KBM-7 (cell line): Measurements from ENCODE around the gene PCDHGB7.
"Not testable (repeated sequence)": the region's sequence is repeated elsewhere in the genome, so short reads cannot be mapped to it uniquely, and the experiment has no call there.

ENCODE experiments used
- DNase-seq: peaks from one replicate; pipeline ENCODE4 v3.0.0-alpha.2; 2015
- in situ Hi-C: fragments of 300-500 bp; cut with MboI; formaldehyde crosslinking; loops from 2 replicates; pipeline ENCODE4 v1.14.3; 2020; ENCODE audit warnings: low sequenced_read_pairs, low pct_unique_long_range_greater_than_20kb, mixed read lengths

Gene PCDHGB7

DNA sequence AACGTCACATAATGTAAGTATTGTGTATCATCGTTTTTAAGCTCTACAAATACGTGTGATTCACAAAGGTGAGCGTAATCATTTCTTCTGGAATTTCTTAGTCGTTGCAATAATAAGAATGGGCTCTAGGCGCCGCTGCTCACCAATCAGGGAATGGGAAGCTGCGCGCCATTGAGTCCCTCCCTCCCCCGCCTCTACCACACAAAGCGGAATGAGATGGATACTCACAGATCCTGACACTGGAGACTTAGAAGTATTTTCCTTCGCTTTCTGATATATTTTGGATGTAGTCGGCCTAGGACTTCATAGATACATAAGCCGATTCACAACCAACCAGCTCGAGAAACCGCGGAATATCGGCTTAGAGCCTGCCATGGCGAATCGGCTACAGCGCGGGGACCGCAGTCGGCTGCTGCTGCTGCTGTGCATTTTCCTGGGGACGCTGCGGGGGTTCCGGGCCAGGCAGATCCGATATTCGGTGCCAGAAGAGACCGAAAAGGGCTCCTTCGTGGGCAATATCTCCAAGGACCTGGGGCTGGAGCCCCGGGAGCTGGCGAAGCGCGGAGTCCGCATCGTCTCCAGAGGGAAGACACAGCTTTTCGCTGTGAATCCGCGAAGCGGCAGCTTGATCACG lies 3.5 kb downstream of the PCDHGB7 start, which contains the start of gene PCDHGA11:
Gene PCDHGA11, plus strand, starts transcription at position 197 of the 634 bp plus-strand sequence. Its CDS starts 177 bp downstream, at position 374.
- peak; percentile 33 for DNase-seq
- in situ Hi-C loops: no loop called here

DNA sequence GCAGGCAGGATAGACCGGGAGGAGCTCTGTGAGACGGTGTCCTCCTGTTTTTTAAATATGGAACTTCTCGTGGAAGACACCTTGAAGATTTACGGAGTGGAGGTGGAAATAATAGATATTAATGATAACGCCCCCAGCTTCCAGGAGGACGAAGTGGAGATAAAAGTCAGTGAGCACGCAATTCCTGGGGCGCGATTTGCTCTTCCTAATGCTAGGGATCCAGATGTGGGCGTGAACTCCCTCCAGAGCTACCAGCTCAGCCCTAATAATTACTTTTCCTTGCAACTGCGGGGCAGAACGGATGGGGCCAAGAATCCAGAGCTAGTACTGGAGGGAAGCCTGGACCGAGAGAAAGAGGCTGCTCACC lies 4.0 kb downstream of the PCDHGB7 start:
- DNase-seq: no peak
- in situ Hi-C loops: no loop called here

DNA sequence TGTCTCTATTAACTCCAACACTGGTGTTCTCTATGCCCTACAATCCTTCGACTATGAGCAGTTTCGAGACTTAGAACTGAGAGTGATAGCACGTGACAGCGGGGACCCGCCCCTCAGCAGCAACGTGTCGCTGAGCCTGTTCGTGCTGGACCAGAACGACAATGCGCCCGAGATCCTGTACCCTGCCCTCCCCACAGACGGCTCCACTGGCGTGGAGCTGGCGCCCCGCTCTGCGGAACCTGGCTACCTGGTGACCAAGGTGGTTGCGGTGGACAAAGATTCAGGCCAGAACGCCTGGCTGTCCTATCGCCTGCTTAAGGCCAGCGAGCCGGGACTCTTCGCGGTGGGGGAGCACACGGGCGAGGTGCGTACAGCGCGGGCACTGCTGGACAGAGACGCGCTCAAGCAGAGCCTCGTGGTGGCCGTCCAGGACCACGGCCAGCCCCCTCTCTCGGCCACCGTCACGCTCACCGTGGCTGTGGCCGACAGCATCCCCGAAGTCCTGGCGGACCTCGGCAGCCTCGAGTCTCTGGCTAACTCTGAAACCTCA lies 5.3 kb downstream of the PCDHGB7 start:
- DNase-seq: no peak
- in situ Hi-C loops: no loop called here

DNA sequence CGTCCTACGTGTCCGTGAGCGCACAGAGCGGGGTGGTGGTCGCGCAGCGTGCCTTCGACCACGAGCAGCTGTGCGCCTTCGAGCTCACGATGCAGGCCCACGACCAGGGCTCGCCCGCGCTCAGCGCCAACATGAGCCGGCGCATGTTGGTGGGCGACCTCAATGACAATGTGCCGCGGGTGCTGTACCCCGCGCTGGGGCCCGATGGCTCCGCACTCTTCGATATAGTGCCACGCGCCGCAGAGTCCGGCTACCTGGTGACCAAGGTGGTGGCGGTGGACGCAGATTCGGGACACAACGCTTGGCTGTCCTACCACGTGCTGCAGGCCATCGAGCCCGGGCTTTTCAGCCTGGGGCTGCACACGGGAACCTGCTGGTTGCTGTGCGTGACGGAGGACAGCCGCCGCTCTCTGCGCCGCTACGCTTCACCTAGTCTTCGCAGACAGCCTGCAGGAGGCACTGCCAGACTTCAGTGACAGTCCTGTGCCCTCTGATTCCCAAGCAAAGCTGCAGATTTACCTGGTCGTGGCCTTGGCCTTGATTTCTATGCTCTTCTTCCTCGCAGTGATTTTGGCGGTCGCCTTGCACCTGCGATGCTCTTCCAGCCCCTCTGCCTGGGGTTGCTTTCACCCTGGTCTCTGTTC lies 10.4 kb downstream of the PCDHGB7 start:
- in situ Hi-C loops: no loop called here
- no peak for DNase-seq

DNA sequence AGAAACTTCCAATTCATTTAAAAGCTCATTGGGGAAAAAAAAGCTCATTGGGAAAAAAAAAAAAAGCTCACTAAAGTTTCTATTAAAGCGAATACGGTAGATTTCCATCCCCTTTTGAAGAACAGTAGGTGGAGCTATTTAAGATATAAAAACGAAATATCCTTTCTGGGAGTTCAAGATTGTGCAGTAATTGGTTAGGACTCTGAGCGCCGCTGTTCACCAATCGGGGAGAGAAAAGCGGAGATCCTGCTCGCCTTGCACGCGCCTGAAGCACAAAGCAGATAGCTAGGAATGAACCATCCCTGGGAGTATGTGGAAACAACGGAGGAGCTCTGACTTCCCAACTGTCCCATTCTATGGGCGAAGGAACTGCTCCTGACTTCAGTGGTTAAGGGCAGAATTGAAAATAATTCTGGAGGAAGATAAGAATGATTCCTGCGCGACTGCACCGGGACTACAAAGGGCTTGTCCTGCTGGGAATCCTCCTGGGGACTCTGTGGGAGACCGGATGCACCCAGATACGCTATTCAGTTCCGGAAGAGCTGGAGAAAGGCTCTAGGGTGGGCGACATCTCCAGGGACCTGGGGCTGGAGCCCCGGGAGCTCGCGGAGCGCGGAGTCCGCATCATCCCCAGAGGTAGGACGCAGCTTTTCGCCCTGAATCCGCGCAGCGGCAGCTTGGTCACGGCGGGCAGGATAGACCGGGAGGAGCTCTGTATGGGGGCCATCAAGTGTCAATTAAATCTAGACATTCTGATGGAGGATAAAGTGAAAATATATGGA lies 13.0 kb downstream of the PCDHGB7 start, which contains the start of gene PCDHGA12:
Gene PCDHGA12, plus strand, starts transcription at position 176 of the 782 bp plus-strand sequence. Its CDS starts 253 bp downstream, at position 429.
- DNase-seq: no peak
- in situ Hi-C loops: no loop called here

DNA sequence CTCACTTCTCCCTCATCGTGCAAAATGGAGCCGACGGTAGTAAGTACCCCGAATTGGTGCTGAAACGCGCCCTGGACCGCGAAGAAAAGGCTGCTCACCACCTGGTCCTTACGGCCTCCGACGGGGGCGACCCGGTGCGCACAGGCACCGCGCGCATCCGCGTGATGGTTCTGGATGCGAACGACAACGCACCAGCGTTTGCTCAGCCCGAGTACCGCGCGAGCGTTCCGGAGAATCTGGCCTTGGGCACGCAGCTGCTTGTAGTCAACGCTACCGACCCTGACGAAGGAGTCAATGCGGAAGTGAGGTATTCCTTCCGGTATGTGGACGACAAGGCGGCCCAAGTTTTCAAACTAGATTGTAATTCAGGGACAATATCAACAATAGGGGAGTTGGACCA lies 13.8 kb downstream of the PCDHGB7 start:
- in situ Hi-C loops: no loop called here

DNA sequence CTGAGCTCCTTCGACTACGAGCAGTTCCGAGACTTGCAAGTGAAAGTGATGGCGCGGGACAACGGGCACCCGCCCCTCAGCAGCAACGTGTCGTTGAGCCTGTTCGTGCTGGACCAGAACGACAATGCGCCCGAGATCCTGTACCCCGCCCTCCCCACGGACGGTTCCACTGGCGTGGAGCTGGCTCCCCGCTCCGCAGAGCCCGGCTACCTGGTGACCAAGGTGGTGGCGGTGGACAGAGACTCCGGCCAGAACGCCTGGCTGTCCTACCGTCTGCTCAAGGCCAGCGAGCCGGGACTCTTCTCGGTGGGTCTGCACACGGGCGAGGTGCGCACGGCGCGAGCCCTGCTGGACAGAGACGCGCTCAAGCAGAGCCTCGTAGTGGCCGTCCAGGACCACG lies 14.8 kb downstream of the PCDHGB7 start:
- DNase-seq, in situ Hi-C loops: not testable (repeated sequence)

More for the DNA sequence above, 13.8 kb downstream of the PCDHGB7 start:
- no peak for DNase-seq

DNA sequence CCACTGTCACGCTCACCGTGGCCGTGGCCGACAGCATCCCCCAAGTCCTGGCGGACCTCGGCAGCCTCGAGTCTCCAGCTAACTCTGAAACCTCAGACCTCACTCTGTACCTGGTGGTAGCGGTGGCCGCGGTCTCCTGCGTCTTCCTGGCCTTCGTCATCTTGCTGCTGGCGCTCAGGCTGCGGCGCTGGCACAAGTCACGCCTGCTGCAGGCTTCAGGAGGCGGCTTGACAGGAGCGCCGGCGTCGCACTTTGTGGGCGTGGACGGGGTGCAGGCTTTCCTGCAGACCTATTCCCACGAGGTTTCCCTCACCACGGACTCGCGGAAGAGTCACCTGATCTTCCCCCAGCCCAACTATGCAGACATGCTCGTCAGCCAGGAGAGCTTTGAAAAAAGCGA lies 15.2 kb downstream of the PCDHGB7 start:
- DNase-seq, in situ Hi-C loops: not testable (repeated sequence)

DNA sequence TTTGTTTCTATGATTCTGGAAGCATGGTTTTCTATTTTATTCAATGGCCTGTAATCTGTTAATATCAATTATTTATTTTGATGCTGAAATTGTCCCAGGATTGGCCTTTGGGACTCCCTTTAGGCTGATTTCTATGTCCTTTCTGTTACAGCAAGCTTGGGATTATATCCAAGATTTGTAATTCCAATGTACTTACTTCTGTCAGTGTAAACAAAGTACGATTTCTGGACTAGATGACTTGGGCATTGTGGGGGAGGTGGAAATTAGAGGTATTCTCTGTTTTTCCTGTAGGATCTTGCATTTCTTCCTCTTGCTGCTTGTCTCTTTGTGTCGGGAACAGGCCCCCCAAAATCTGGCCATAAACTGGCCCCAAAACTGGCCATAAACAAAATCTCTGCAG lies 16.5 kb downstream of the PCDHGB7 start:
- in situ Hi-C loops: no loop called here
- DNase-seq: no peak

DNA sequence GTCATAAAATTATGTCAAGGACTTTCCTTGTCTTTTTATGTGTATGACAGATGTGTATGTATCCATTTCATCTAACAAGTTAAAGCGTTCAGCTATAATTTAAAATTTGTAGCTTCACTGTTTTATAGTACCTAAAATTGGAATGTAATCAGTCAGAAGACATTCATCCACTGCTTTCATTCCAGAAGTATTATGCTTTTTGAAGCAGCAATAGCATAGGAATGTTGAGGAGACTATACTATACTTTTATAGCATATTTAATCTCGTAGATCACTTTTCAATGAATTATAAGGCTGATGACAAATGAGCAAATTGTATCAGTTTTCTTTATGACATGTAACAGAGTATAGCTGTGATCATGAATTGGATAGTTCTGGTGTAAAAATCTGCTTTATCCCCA lies 19.7 kb downstream of the PCDHGB7 start:
- no peak for DNase-seq
- in situ Hi-C loops: no loop called here

DNA sequence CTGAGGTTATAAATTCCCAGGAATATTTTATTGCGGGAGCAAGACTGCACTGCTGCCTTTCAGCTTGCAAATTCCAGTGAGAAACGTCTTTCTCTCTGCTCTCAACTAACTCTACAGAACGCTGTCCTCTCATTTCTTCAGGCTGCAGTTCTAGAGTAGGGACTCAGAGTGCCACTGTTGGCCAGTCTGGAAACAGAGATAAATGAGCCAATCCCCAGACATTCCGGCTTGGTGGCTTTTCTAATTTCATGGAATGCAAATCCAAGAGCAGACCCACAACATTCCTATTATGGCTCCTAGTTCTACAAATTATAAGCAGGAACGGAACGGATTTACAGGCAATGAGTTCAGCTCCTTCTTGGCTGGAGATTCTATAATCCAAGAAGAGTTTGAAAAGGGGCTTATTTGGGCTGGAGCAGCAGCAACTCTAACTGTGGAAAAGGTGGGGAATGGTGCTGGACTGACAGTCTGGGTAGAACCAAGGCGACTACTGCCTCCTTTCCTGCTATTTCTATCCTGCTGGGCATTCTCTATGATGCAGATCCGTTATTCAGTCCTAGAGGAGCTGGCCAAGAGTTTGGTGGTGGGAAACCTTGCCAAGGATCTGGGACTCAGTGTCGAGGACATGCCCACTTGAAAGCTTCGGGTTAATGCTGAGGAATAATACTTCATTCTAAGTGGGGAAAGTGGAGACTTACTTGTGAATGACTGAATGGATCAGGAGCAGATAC lies 22.1 kb downstream of the PCDHGB7 start:
- in situ Hi-C loops: no loop called here
- no peak for DNase-seq

DNA sequence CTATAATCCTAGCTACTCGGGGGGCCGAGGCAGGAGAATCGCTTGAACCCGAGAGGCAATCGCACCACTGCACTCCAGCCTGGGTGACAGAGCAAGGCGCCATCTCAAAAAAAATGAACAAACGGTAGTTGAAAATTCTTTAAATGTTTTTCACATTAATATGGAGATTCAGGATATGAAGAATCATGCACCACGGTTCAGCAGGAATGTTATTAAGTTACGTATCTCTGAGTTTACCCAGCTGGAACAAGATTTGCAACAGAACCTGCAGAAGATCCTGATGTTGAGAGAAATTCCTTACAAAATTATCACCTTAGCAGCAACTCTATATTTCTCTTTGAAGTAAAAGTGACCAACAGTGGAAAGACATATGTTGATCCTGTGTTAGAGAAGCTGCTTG lies 22.9 kb downstream of the PCDHGB7 start:
- in situ Hi-C loops: no loop called here
- no peak for DNase-seq

DNA sequence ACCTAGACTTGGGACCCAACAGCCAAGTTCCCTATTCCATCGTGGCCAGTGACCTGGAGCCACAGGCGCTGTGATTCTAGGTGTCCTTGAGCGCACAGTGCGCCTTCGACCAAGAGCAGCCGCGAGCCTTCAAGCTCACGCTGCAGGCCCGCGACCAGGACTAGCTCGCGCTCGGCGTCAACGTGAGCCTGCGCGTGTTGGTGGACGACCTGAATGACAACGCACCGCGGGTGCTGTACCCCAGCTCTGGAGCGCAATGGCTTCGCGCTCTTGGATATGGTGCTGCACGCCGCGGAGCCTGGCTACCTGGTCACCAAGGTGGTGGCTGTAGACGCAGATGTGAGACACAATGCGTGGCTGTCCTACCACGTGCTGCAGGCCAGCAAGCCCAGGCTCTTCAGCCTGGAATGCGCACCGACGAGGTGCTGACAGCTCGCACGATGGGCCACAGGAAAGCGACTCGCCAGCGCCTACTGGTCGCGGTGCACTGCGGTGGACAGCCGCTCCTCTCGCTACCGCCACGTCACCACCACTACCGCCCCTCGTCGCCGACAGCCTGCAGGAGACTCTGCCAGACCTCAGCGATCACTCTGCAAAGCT lies 24.2 kb downstream of the PCDHGB7 start:
- no peak for DNase-seq
- in situ Hi-C loops: no loop called here

DNA sequence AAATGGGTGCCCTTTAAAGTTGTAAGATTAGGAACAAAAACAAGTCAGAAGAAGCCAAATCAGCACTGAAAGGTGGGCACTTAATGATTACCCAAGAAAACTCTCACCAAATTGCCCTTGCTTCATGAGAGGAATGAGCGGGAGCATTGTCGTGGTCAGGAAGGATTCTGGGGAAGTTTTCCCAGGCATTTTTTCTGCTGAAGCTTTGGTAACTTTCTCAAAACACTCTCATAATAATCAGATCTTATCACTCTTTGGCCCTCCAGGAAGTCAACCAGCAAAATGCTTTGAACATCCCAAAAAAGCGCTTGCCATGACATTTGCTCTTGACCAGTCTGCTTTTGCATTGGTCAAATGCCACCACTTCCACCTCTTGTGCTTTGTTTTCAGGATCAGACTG lies 47.9 kb downstream of the PCDHGB7 start:
- DNase-seq: no peak
- in situ Hi-C loops: no loop called here
